HCT116 (cell line): ENCODE results near the gene AOC1. TPM values are rescaled to one million over a fixed set of nuclear protein-coding genes. Genes with fewer than 3 reads are reported as not detected.

ENCODE experiments used
- ATAC-seq: fragments of 200-7000 bp; cut with Tn5 transposase; 2 replicates; pipeline ENCODE4 v1.9.1; 2020; ENCODE audit warnings: mild to moderate bottlenecking, moderate library complexity
- BruUV-seq: library from RNA; stranded (reverse); fragments of 400-500 nt; replicated peaks from 2 replicates; lab custom pipeline; 2021; lab: Mats Ljungman, UMichigan
- CTCF ChIA-PET: fragments of 300-600 bp; sonication (Branson Sonifier 250); formaldehyde crosslinking; loops from one replicate; lab custom pipeline; 2021; ENCODE audit warnings: antibody characterized with exemption; lab: Charles Lee
- POLR2A ChIA-PET: fragments of 300-600, 350-600 bp; sonication (Branson Sonifier 250); formaldehyde crosslinking; loops from one replicate; lab custom pipeline; 2021; ENCODE audit warnings: antibody characterized with exemption; lab: Charles Lee
- RAD21 ChIA-PET, 2 experiments: fragments of 300-600 bp; sonication (Branson Sonifier 250); formaldehyde crosslinking; loops; one replicate each; lab custom pipeline; 2023; ENCODE audit warnings: low total read pairs in 2 of 2; ENCODE audit not compliant: uncharacterized antibody in 2 of 2, unreplicated experiment in 2 of 2, low non-redundant PET in 1 of 2; lab: Charles Lee
- DNase-seq: peaks from one replicate; pipeline ENCODE4 v3.0.0-alpha.2; 2010; ENCODE audit warnings: low read depth, low spot score
- H2AFZ ChIP-seq: fragments of 200-600 bp; shearing (Covaris generic), sonication (generic); 2 replicates; pipeline ENCODE4 v1.6.1; 2017; ENCODE audit warnings: low read depth, mixed run types, mixed read lengths, antibody characterized with exemption, low read length; ENCODE audit not compliant: poor library complexity, severe bottlenecking
- H3K27ac ChIP-seq: 2 replicates; pipeline ENCODE4 v1.5.1; 2012; ENCODE audit warnings: low read depth, low read length
- H3K27me3 ChIP-seq: fragments of 200-600 bp; sonication (generic); 2 replicates; pipeline ENCODE4 v1.6.1; 2016; ENCODE audit warnings: mixed run types, low read length, mixed read lengths; ENCODE audit not compliant: insufficient read depth
- H3K36me3 ChIP-seq, 2 experiments: fragments of 200-500 bp in 1 of 2; fragments of 200-600 bp in 1 of 2; sonication (Bioruptor generic) in 1 of 2; sonication (generic) in 1 of 2; 2 replicates each; pipeline versions ENCODE4 v1.5.1 to v1.6.1; 2014 to 2016; ENCODE audit warnings: low read length in 2 of 2, inconsistent platforms in 1 of 2, mixed read lengths in 1 of 2, mixed run types in 1 of 2; ENCODE audit not compliant: insufficient read depth in 2 of 2, control insufficient read depth in 1 of 2
- H3K4me1 ChIP-seq, 2 experiments: fragments of 200-600 bp in 1 of 2; sonication (generic) in 1 of 2; 2 replicates each; pipeline versions ENCODE4 v1.5.1 to v1.6.1; 2012 to 2017; ENCODE audit warnings: low read length in 2 of 2, inconsistent platforms in 1 of 2, mild to moderate bottlenecking in 1 of 2, mixed read lengths in 1 of 2, mixed run types in 1 of 2, moderate library complexity in 1 of 2; ENCODE audit not compliant: insufficient read depth in 2 of 2, control insufficient read depth in 1 of 2
- H3K4me2 ChIP-seq: fragments of 200-600 bp; sonication (generic); 2 replicates; pipeline ENCODE4 v1.6.1; 2017; ENCODE audit warnings: mixed run types, low read length, mixed read lengths
- H3K4me3 ChIP-seq, 2 experiments: fragments of 200-600 bp in 1 of 2; sonication (generic) in 1 of 2; replicated peaks in 1 of 2; 2 replicates each; pipeline ENCODE4 v1.5.1; 2011 to 2016; ENCODE audit warnings: low read length in 2 of 2, control low read depth in 1 of 2, low read depth in 1 of 2, mild to moderate bottlenecking in 1 of 2, mixed read lengths in 1 of 2, mixed run types in 1 of 2
- H3K79me2 ChIP-seq: fragments of 200-600 bp; sonication (generic); 2 replicates; pipeline ENCODE4 v1.6.1; 2017; ENCODE audit warnings: mild to moderate bottlenecking, mixed run types, low read length, moderate library complexity, mixed read lengths; ENCODE audit not compliant: insufficient read depth
- H3K9ac ChIP-seq: fragments of 200-600 bp; sonication (generic); 2 replicates; pipeline ENCODE4 v1.6.1; 2016; ENCODE audit warnings: low read length, mixed read lengths
- H3K9me2 ChIP-seq: fragments of 200-600 bp; sonication (generic), shearing (Covaris generic); 2 replicates; pipeline ENCODE4 v1.6.1; 2017; ENCODE audit warnings: mixed run types, mild to moderate bottlenecking, moderate library complexity; ENCODE audit not compliant: insufficient read depth
- H3K9me3 ChIP-seq, 2 experiments: fragments of 200-500 bp in 1 of 2; fragments of 200-600 bp in 1 of 2; sonication (Bioruptor generic) in 1 of 2; sonication (generic) in 1 of 2; 2 replicates each; pipeline ENCODE4 v1.6.1; 2014 to 2017; ENCODE audit warnings: low read length in 2 of 2, mixed read lengths in 2 of 2, inconsistent platforms in 1 of 2, low read depth in 1 of 2, mild to moderate bottlenecking in 1 of 2, mixed run types in 1 of 2, moderate library complexity in 1 of 2; ENCODE audit not compliant: control insufficient read depth in 1 of 2, insufficient read depth in 1 of 2
- H4K20me1 ChIP-seq: fragments of 200-600 bp; sonication (generic), shearing (Covaris generic); 2 replicates; pipeline ENCODE4 v1.6.1; 2017; ENCODE audit warnings: mixed run types, mild to moderate bottlenecking, moderate library complexity; ENCODE audit not compliant: insufficient read depth
- ATF3 ChIP-seq: IDR thresholded peaks from 2 replicates; pipeline ENCODE4 v1.6.1; 2012
- CBX3 ChIP-seq: IDR thresholded peaks from 2 replicates; pipeline ENCODE4 v1.6.1; 2012; ENCODE audit warnings: low read depth
- CEBPB ChIP-seq: IDR thresholded peaks from 2 replicates; pipeline ENCODE4 v1.6.1; 2012; ENCODE audit warnings: low read depth
- CTCF ChIP-seq, 3 experiments: fragments of 200-600 bp in 1 of 3; sonication (generic) in 1 of 3; IDR thresholded peaks in 2 of 3; conservative IDR thresholded peaks in 1 of 3; 2 replicates each; pipeline ENCODE4 v1.5.1; 2012 to 2017; ENCODE audit warnings: low read depth in 2 of 3, low read length in 2 of 3, antibody characterized with exemption in 1 of 3, borderline replicate concordance in 1 of 3, control low read depth in 1 of 3, mild to moderate bottlenecking in 1 of 3, mixed read lengths in 1 of 3, mixed run types in 1 of 3, moderate library complexity in 1 of 3; ENCODE audit not compliant: insufficient read depth in 1 of 3
- EGR1 ChIP-seq: IDR thresholded peaks from 2 replicates; pipeline ENCODE4 v1.6.1; 2012; ENCODE audit warnings: low read depth
- EZH2 ChIP-seq: fragments of 200-600 bp; sonication (generic); IDR thresholded peaks from 2 replicates; pipeline ENCODE4 v1.6.1; 2017; ENCODE audit warnings: antibody characterized with exemption, mixed run types
- EZH2phosphoT487 ChIP-seq: fragments of 200-600 bp; IDR thresholded peaks from 2 replicates; pipeline ENCODE4 v1.6.1; 2018; ENCODE audit warnings: antibody characterized with exemption, borderline replicate concordance
- FOSL1 ChIP-seq: IDR thresholded peaks from 2 replicates; pipeline ENCODE4 v1.6.1; 2012; ENCODE audit warnings: low read depth
- JUND ChIP-seq: IDR thresholded peaks from 2 replicates; pipeline ENCODE4 v1.6.1; 2012
- MAX ChIP-seq: IDR thresholded peaks from 2 replicates; pipeline ENCODE4 v1.6.1; 2012
- POLR2A ChIP-seq: IDR thresholded peaks from 2 replicates; pipeline ENCODE4 v1.7.0; 2011; ENCODE audit warnings: borderline replicate concordance; ENCODE audit not compliant: insufficient read depth, insufficient read length; ENCODE audit errors: extremely low read depth
- POLR2AphosphoS5 ChIP-seq: IDR thresholded peaks from 2 replicates; pipeline ENCODE4 v1.6.1; 2011; ENCODE audit warnings: mild to moderate bottlenecking, low read depth, low read length, moderate library complexity
- SIN3A ChIP-seq: IDR thresholded peaks from 2 replicates; pipeline ENCODE4 v1.6.1; 2012; ENCODE audit warnings: low read depth
- SP1 ChIP-seq: IDR thresholded peaks from 2 replicates; pipeline ENCODE4 v1.6.1; 2012; ENCODE audit warnings: low read depth
- TCF7L2 ChIP-seq: IDR thresholded peaks from 2 replicates; pipeline ENCODE4 v1.7.0; 2011; ENCODE audit warnings: borderline replicate concordance, inconsistent platforms; ENCODE audit not compliant: insufficient read depth, insufficient read length; ENCODE audit errors: extremely low read depth
- YY1 ChIP-seq: IDR thresholded peaks from 2 replicates; pipeline ENCODE4 v1.6.1; 2011; ENCODE audit warnings: low read length, low read depth, moderate library complexity, mild to moderate bottlenecking; ENCODE audit not compliant: insufficient replicate concordance; ENCODE audit errors: extremely low read depth
- ZFX ChIP-seq: fragments of 450-650 bp; IDR thresholded peaks from 2 replicates; pipeline ENCODE4 v1.6.1; 2017
- intact Hi-C: fragments of 100-400 bp; cut with micrococcal nuclease; formaldehyde crosslinking; loops from 2 replicates; pipeline ENCODE4 v1.10.0; 2022
- total RNA-seq: library from RNA; stranded (reverse); gene quantifications from one replicate; pipeline ENCODE4 v1.2.1, GENCODE V29; 2021; ENCODE audit not compliant: unreplicated experiment

AOC1 gene
- total RNA-seq, 1 experiment from 2014 or later = 0.37 TPM

DNA sequence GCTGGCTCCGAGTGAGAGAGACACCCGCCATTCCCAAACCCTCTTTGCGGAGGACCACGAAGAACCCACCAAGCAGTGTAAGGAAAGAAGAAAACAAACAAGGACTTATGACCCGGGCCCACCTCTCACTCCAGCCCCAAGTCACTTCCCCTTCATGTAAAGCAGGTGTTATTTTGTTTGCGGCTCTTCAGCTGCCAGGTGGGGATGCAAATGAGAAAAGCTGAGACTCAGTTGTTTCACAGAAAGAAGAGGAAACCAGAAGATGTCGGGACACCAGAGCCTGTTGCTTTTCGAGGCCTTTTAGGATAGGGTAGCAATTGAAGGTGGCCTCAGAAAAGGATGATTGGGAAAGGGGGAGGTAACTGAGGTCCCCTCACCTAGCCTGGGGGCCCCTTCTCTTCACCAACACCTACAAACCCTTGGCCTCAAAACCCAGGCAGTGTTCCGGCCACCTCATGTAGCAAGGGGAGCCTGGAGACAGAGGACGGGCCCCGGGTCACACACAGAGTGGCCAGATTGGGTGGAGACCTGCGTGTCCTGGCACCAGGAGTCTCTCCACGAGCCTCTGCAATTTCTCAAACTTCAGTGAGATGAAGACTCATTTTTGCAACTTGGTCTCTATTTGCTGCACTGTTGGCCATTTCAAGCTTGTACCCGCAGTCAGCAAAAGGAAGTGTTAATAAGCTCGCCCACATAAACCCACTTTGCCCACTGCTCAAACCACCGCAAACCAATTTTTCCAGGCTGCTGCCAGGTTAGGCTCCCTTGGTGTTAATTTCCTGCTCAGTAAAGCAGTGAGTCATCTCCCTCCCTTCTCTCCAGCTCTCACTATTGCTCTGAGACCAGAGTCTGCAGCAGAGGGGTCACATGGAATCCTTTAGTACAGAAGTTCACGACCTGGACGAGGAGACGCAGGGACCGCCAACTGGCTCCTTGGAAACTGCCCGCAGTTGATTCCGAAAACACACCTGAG is 45.5 kb downstream of the AOC1 start:
- H3K4me3 ChIP-seq = no peak overlapping the region
- BruUV-seq = no TSS peak
- H3K4me2 ChIP-seq = peak overlapping the region; percentile 50
- no peak overlapping the region for H3K9ac ChIP-seq
- H3K4me1 ChIP-seq = peaks cover 0 to 12% of the 10 kb centered on the region in 2 experiments; a peak in 2 of 4 replicates
- DNase-seq (no peak), ATAC-seq (peak; percentile 41; the same call in 1 of the 2 replicates)
- no peak overlapping the region for H3K27ac ChIP-seq
- TF ChIP-seq EZH2 (no peak), JUND (no peak), SIN3A (no peak), ZFX (no peak), POLR2A (no peak), YY1 (no peak), POLR2AphosphoS5 (no peak), CBX3 (no peak), ATF3 (no peak), EGR1 (no peak), MAX (no peak), SP1 (no peak), CTCF (IDR thresholded peaks at IDR 0.05 in 2 of 3, conservative IDR thresholded peaks at IDR 0.05 in 1 of 3; ENCODE audit: borderline replicate concordance in 1 of 3, insufficient read depth in 1 of 3, low read depth in 2 of 3, low read length in 2 of 3) (no peak), FOSL1 (no peak), CEBPB (no peak), EZH2phosphoT487 (no peak), TCF7L2 (no peak)
- ChIA-PET CTCF (interaction anchor here (0.6 to 1.6 kb wide), 18 partner anchors 10 to 272 kb away, joined by 3 to 10 read pairs (median 4); no protein-coding TSS in a partner anchor), POLR2A (interaction anchor here (1.5 kb wide), 1 partner anchor 78 kb away, joined by 4 read pairs; no protein-coding TSS in a partner anchor), RAD21 (no interaction called here)
- intact Hi-C loops = loop anchor here (1.0 to 5.0 kb wide), 3 partner anchors 89 to 214 kb away; no protein-coding TSS in a partner anchor
- no peaks in the 10 kb centered on the region for H3K36me3 ChIP-seq
- H3K9me3 ChIP-seq = peaks cover 0 to 9% of the 10 kb centered on the region in 2 experiments; a peak in 1 of 4 replicates
- H3K79me2 ChIP-seq = no peaks in the 10 kb centered on the region
- no peaks in the 10 kb centered on the region for H4K20me1 ChIP-seq
- H2AFZ ChIP-seq = peak overlapping the region; percentile 78
- no peaks in the 10 kb centered on the region for H3K27me3 ChIP-seq
- H3K9me2 ChIP-seq = no peaks in the 10 kb centered on the region
